SH-SY5Y (cell line): Measurements from ENCODE around the gene CLDN18.

ENCODE experiments used
- GATA2 ChIP-seq: IDR thresholded peaks from 2 replicates; pipeline ENCODE4 v1.6.1; 2011; ENCODE audit warnings: mild to moderate bottlenecking, low read depth, low read length
- GATA3 ChIP-seq: IDR thresholded peaks from 2 replicates; pipeline ENCODE4 v1.6.1; 2011; ENCODE audit warnings: low read depth, mild to moderate bottlenecking, low read length, moderate library complexity

GRCh38 chr3:138059261-138059660, 49.3 kb downstream of the CLDN18 start:
- TF ChIP-seq GATA2: no peak
- no peak for TF ChIP-seq GATA3
